ENCODE results near the gene RAB11FIP4. TPM values are rescaled to one million over a fixed set of nuclear protein-coding genes. Genes with fewer than 3 reads are reported as not detected.

RAB11FIP4 gene
- total RNA-seq, 2 donors from 2014 or later = 22.5 to 30.8 TPM

DNA sequence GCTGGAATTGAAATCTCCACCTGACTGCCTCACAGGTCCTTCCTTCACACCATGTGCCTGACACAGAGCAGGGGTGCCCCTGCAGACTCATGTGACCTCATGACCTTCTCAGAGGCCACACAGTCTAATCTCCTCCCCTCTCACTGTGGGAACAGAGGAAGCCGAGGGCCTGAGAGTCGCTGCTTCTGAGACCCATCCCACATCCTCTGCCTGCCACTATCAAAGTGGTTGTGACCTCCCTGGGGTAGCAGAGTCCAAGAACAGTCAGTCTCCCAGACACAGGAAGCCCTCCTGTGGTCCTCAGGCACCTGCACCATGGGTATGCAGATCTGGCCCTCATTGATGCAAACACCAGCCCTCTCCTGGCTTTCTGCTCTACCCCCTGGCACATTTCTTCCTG, 78.5 kb downstream of the RAB11FIP4 start:
- intact Hi-C loops (cut with DNase I) = no loop called here
- Histone ChIP-seq H3K9me3 (no peaks in the 10 kb centered on the region), H3K27ac (no peak overlapping the region), H3K4me3 (no peak overlapping the region), H3K4me1 (replicated peaks) (no peaks in the 10 kb centered on the region), H3K36me3 (no peaks in the 10 kb centered on the region), H3K27me3 (replicated peaks; ENCODE audit: insufficient read depth) (no peaks in the 10 kb centered on the region)
- 94% methylated on average over 2 of the region's 2 CpGs for WGBS
- no peak for DNase-seq (ENCODE audit: low spot score)
- TF ChIP-seq, protein P1, sequence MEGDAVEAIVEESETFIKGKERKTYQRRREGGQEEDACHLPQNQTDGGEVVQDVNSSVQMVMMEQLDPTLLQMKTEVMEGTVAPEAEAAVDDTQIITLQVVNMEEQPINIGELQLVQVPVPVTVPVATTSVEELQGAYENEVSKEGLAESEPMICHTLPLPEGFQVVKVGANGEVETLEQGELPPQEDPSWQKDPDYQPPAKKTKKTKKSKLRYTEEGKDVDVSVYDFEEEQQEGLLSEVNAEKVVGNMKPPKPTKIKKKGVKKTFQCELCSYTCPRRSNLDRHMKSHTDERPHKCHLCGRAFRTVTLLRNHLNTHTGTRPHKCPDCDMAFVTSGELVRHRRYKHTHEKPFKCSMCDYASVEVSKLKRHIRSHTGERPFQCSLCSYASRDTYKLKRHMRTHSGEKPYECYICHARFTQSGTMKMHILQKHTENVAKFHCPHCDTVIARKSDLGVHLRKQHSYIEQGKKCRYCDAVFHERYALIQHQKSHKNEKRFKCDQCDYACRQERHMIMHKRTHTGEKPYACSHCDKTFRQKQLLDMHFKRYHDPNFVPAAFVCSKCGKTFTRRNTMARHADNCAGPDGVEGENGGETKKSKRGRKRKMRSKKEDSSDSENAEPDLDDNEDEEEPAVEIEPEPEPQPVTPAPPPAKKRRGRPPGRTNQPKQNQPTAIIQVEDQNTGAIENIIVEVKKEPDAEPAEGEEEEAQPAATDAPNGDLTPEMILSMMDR (IDR thresholded peaks at IDR 0.05) = no peak
- TF ChIP-seq POLR2A (IDR thresholded peaks at IDR 0.05) (no peak), POLR2AphosphoS5 (IDR thresholded peaks at IDR 0.05) (no peak)

DNA sequence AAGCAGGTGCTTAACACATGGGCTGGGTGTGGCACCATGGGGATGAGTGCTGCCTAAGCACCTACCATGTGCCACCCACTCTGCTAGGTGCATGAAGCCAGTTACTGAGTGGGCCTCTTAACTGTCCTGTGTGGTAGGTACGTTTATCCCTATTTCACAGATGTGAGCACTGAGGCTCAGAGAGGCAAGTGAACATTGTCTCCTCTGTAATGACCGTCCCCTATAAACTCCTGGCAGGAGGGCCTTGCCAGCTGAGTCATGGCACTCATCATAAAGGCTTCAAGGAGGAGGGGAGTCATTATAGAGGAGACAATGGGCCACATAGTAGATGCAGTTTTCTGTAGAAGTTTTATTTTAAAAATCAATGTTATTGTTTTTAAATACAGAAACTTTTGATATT, 79.1 kb downstream of the RAB11FIP4 start:
- TF ChIP-seq, protein P1 (IDR thresholded peaks at IDR 0.05) = no peak
- TF ChIP-seq POLR2AphosphoS5 (IDR thresholded peaks at IDR 0.05) (no peak), POLR2A (IDR thresholded peaks at IDR 0.05) (no peak)
- intact Hi-C loops (cut with DNase I) = no loop called here
- no peak for DNase-seq (ENCODE audit: low spot score)
- Histone ChIP-seq H3K4me3 (no peak overlapping the region), H3K27ac (no peak overlapping the region), H3K4me1 (replicated peaks) (no peaks in the 10 kb centered on the region), H3K36me3 (no peaks in the 10 kb centered on the region), H3K27me3 (replicated peaks; ENCODE audit: insufficient read depth) (no peaks in the 10 kb centered on the region), H3K9me3 (no peaks in the 10 kb centered on the region)
- 94% methylated on average over 2 of the region's 2 CpGs for WGBS

DNA sequence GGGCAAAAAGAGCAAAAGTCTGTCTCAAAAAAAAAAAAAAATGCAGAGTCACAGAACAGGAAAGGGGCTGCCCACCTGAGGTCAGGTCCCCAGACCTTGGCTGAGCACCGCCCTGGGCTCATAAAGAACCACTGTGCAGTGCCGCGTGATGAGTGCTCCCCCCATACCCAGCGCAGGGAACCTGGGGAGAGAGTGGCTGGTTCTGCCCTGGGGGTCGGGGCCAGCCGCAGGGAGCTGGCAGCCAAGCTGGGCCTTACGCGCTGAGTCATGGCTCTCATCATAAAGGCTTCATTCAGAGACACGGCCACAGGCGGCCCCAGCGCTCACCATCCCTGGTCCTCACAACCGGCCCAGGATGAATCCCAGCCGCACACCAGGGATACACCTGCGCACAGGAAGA, 80.7 kb downstream of the RAB11FIP4 start:
- intact Hi-C loops (cut with DNase I) = no loop called here
- Histone ChIP-seq H3K27ac (no peak overlapping the region), H3K4me1 (replicated peaks) (no peaks in the 10 kb centered on the region), H3K4me3 (no peak overlapping the region), H3K9me3 (no peaks in the 10 kb centered on the region), H3K27me3 (replicated peaks; ENCODE audit: insufficient read depth) (no peaks in the 10 kb centered on the region), H3K36me3 (no peaks in the 10 kb centered on the region)
- 81% methylated on average over 14 of the region's 14 CpGs for WGBS
- no peak for DNase-seq (ENCODE audit: low spot score)
- TF ChIP-seq POLR2A (IDR thresholded peaks at IDR 0.05) = no peak
- no peak for TF ChIP-seq POLR2AphosphoS5 (IDR thresholded peaks at IDR 0.05)
- TF ChIP-seq, protein P1 (IDR thresholded peaks at IDR 0.05) = no peak

DNA sequence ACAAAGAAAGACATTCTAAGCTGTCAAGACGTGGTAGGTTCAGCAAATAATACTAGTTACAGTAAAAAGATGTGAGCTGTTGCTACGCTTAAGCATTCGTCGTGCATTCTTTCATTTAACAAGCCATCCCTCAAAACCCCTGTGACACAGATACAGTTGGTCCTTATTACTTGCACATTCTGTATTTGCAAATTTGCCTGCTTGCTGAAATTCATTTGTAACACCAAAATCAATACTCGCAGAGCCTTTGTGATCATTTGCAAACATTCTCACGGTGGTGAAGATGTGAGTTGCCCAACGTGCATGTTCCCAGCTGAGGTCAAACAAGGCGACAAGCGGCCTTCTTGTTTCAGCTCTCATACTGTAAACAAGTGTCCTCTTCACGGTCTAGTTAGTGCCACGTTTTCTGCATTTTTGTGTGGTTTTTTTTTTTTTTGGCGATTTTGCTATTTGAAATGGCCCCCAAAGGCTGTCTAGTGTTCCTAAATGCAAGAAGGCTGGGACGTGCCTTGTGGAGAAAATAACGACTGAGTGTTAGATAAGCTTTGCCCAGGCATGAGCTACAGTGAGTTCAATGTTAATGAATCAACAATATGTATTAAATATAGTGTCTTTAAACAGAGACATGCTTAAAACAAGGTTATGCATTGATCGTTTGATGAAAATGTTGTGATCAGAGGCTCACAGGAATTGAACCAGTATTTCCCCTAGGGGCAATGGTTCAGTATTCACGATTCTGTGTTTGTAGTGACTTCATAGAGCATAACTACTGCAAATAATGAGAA, 84.1 kb downstream of the RAB11FIP4 start:
- TF ChIP-seq POLR2AphosphoS5 (IDR thresholded peaks at IDR 0.05) = no peak
- TF ChIP-seq POLR2A (IDR thresholded peaks at IDR 0.05) = no peak
- TF ChIP-seq, protein P1 (IDR thresholded peaks at IDR 0.05) = no peak
- H3K27ac ChIP-seq = no peak overlapping the region
- intact Hi-C loops (cut with DNase I) = no loop called here
- DNase-seq (ENCODE audit: low spot score) = no peak
- H3K4me1 ChIP-seq (replicated peaks) = no peaks in the 10 kb centered on the region
- no peaks in the 10 kb centered on the region for H3K36me3 ChIP-seq
- WGBS = 74% methylated on average over 16 of the region's 16 CpGs
- H3K9me3 ChIP-seq = no peaks in the 10 kb centered on the region
- H3K4me3 ChIP-seq = no peak overlapping the region
- H3K27me3 ChIP-seq (replicated peaks; ENCODE audit: insufficient read depth) = no peaks in the 10 kb centered on the region

Measured in prostate gland (tissue), 2 donors.